HL-60 (cell line): ENCODE results near the gene GNPTG.

Experiments used
- DNase-seq, 2 experiments: peaks; one replicate each; pipeline ENCODE4 v3.0.0-alpha.2; 2010 to 2020; ENCODE audit warnings: low read depth in 1 of 2, low spot score in 1 of 2
- H3K27ac ChIP-seq: fragments of 250-450 bp; sonication (Bioruptor Pico); replicated peaks from 2 replicates; pipeline ENCODE4 v1.5.1; 2020; ENCODE audit warnings: mild to moderate bottlenecking, moderate library complexity
- H3K27me3 ChIP-seq: fragments of 250-450 bp; sonication (Bioruptor Pico); 2 replicates; pipeline ENCODE4 v1.5.1; 2021; ENCODE audit warnings: mild to moderate bottlenecking, moderate library complexity; ENCODE audit not compliant: insufficient read depth, poor library complexity, severe bottlenecking
- H3K4me3 ChIP-seq: replicated peaks from 2 replicates; pipeline ENCODE4 v1.5.1; 2011; ENCODE audit warnings: mild to moderate bottlenecking, control low read depth, low read length; ENCODE audit not compliant: insufficient read depth
- GABPA ChIP-seq: IDR thresholded peaks from 2 replicates; pipeline ENCODE4 v1.6.1; 2012; ENCODE audit warnings: low read depth
- POLR2AphosphoS5 ChIP-seq: IDR thresholded peaks from 2 replicates; pipeline ENCODE4 v1.6.1; 2012; ENCODE audit warnings: low read depth
- SPI1 ChIP-seq: IDR thresholded peaks from 2 replicates; pipeline ENCODE4 v1.6.1; 2012; ENCODE audit warnings: low read depth, mild to moderate bottlenecking, borderline replicate concordance
- TF ChIP-seq, protein P1 (sequence below): IDR thresholded peaks from 2 replicates; pipeline ENCODE4 v1.6.1; 2012; ENCODE audit warnings: low read depth; ENCODE audit not compliant: insufficient replicate concordance
- TF ChIP-seq, protein P2 (sequence below): IDR thresholded peaks from one replicate; pipeline ENCODE4 v1.5.1; 2011; ENCODE audit warnings: low read length, control low read depth, inconsistent platforms; ENCODE audit not compliant: insufficient read depth

Gene GNPTG

GRCh38 chr16:1403036-1403435, 51.3 kb downstream of the GNPTG start:
- no peak for DNase-seq
- no peak overlapping the region for H3K27ac ChIP-seq
- TF ChIP-seq POLR2AphosphoS5 = no peak
- no peak for TF ChIP-seq GABPA
- no peak for TF ChIP-seq SPI1
- TF ChIP-seq, protein P1, sequence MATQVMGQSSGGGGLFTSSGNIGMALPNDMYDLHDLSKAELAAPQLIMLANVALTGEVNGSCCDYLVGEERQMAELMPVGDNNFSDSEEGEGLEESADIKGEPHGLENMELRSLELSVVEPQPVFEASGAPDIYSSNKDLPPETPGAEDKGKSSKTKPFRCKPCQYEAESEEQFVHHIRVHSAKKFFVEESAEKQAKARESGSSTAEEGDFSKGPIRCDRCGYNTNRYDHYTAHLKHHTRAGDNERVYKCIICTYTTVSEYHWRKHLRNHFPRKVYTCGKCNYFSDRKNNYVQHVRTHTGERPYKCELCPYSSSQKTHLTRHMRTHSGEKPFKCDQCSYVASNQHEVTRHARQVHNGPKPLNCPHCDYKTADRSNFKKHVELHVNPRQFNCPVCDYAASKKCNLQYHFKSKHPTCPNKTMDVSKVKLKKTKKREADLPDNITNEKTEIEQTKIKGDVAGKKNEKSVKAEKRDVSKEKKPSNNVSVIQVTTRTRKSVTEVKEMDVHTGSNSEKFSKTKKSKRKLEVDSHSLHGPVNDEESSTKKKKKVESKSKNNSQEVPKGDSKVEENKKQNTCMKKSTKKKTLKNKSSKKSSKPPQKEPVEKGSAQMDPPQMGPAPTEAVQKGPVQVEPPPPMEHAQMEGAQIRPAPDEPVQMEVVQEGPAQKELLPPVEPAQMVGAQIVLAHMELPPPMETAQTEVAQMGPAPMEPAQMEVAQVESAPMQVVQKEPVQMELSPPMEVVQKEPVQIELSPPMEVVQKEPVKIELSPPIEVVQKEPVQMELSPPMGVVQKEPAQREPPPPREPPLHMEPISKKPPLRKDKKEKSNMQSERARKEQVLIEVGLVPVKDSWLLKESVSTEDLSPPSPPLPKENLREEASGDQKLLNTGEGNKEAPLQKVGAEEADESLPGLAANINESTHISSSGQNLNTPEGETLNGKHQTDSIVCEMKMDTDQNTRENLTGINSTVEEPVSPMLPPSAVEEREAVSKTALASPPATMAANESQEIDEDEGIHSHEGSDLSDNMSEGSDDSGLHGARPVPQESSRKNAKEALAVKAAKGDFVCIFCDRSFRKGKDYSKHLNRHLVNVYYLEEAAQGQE = no peak
- TF ChIP-seq, protein P2, sequence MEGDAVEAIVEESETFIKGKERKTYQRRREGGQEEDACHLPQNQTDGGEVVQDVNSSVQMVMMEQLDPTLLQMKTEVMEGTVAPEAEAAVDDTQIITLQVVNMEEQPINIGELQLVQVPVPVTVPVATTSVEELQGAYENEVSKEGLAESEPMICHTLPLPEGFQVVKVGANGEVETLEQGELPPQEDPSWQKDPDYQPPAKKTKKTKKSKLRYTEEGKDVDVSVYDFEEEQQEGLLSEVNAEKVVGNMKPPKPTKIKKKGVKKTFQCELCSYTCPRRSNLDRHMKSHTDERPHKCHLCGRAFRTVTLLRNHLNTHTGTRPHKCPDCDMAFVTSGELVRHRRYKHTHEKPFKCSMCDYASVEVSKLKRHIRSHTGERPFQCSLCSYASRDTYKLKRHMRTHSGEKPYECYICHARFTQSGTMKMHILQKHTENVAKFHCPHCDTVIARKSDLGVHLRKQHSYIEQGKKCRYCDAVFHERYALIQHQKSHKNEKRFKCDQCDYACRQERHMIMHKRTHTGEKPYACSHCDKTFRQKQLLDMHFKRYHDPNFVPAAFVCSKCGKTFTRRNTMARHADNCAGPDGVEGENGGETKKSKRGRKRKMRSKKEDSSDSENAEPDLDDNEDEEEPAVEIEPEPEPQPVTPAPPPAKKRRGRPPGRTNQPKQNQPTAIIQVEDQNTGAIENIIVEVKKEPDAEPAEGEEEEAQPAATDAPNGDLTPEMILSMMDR = no peak
- no peak overlapping the region for H3K4me3 ChIP-seq
- no peaks in the 10 kb centered on the region for H3K27me3 ChIP-seq

DNA sequence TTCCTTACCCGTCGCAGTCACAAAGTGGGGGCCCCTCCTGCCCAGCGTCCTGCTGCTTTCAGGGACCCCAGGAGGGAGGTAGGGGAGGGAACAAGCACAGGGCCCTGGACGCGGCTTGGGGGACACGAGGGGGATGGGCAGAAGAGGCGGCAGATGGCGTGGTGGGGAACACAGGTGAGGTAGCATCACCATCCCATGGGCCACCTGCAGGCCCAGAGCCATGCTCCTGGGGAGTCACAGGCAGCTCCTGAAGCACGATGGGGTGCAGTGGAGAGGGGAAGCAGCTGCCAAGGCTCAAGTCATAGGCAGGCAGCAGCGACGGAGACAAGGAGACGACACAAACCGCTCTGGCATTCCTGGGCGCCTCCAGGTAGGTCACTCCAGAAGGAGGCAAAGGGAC, 52.0 kb downstream of the GNPTG start:
- no peak overlapping the region for H3K27ac ChIP-seq
- no peak overlapping the region for H3K4me3 ChIP-seq
- no peaks in the 10 kb centered on the region for H3K27me3 ChIP-seq
- no peak for DNase-seq
- TF ChIP-seq, protein P1 = no peak
- TF ChIP-seq GABPA (no peak), SPI1 (no peak), POLR2AphosphoS5 (no peak)
- TF ChIP-seq, protein P2 = no peak

- Histone ChIP-seq H3K27me3 (no peaks in the 10 kb centered on the region), H3K4me3 (0 out of 2 replicates have a peak overlapping the region, but pooled peaks have one; percentile 7), H3K27ac (no peak overlapping the region)
- TF ChIP-seq, protein P2 = no peak
- TF ChIP-seq POLR2AphosphoS5 (no peak), SPI1 (no peak), GABPA (no peak)
- TF ChIP-seq, protein P1 = no peak
- DNase-seq = no peak
These were observed 56.0 kb downstream of the GNPTG start for GRCh38 chr16:1407753-1408152.
